GM21576 (cell line): Measurements from ENCODE around the gene ROCK2.
"Not testable (repeated sequence)": the region's sequence is repeated elsewhere in the genome, so short reads cannot be mapped to it uniquely, and the experiment has no call there.

Experiments
- ATAC-seq: cut with Tn5 transposase; IDR thresholded peaks from one replicate; pipeline ENCODE4 v1.9.1; 2021; ENCODE audit warnings: mild to moderate bottlenecking, moderate library complexity; ENCODE audit not compliant: unreplicated experiment

The ROCK2 gene

DNA sequence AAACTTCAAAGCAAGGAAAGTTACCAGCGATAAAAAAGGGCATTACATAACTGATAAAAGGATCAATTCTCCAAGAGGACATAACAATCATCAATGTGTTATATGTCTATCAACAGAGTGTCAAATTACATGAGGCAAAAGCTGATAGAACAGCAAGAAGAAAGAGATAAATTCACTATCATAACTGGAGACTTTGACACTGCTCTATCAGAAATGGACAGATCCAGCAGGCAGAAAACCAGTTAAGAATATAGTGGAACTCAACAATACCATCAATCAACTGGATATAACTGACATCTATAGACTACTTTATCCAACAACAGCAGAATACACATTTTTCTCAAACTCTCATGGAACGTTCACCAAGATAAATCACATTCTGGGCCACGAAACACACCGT is 65.0 kb downstream of the ROCK2 start:
- no peak for ATAC-seq

DNA sequence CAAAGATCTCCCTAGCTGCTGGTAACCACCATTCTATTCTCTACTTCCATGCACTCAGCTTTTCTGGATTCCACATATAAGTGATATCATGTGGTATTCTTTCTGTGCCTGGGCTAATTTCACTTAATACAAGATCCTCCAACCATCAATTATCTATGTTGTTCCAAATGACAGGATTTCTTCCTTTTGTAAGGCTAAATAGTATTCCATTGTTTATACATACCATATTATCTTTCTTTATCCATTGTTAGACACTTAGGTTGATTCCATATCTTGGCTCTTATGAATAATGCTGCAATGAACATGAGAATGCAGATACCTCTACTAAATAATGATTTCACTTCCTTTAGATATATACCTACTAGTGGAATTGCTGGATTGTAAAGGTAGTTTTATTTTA is 66.2 kb downstream of the ROCK2 start:
- no peak for ATAC-seq

DNA sequence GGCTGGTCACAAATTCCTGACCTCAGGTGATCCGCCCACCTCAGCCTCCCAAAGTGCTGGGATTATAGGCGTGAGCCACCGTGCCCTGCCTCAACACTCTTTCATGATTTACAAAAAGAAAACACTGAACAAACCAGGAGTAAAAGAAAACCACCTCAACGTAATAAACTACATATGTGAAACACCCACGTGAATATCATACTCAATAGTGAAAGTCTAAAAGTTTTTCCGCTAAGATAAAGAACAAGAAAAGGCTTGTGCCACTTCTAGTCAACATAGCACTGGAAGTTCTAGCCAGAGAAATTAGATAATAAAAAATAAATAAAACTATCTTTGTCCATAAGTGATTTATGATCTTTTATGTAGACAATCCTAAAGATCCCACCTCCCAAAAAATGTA is 68.5 kb downstream of the ROCK2 start:
- ATAC-seq = no peak

- ATAC-seq = no peak
Observed at GRCh38 chr2:11270891-11271290, 73.5 kb downstream of the ROCK2 start.

DNA sequence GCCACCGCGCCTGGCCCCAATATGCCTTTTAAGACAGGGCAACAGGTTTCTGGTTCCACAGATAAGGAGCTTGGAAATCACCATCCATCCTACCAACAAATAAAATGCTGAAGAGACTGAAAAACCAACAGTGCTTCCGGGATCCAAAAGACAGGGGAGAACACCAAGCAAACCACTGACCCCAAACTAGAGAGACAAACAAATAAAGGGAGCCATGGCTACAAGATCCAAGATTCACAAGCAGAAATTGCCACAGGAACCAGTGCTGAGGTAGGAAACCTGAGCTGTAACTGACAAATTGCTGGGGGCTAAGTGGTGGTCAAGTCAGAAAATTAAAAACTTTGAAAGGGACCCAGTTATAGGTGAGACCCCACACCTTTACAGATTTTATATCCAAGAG is 76.5 kb downstream of the ROCK2 start:
- no peak for ATAC-seq

- no peak for ATAC-seq
Observed at GRCh38 chr2:11264818-11265217, 79.6 kb downstream of the ROCK2 start.

GRCh38 chr2:11264007-11264406 is 80.4 kb downstream of the ROCK2 start:
- ATAC-seq = no peak

DNA sequence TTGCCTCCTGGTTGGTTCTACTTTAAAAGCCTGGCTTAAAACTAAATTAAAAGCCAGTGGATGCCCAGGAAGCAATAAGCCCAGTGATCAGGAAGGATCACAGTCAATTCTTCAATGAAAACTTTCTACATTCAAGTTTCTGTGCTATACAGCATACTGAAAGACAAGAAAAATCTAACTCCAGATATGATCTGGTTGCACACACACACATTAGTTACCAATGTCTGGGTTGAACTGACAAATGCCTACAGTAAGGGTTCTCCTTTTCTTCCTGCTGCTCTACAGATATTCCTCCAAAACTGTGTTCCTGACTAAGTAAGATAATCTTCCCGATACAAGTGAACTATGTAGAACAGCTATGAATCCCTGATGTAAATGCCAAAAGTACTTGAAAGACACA is 81.3 kb downstream of the ROCK2 start:
- no peak for ATAC-seq

GRCh38 chr2:11262438-11262837 is 82.0 kb downstream of the ROCK2 start:
- ATAC-seq = not testable (repeated sequence)

GRCh38 chr2:11261564-11261963 is 82.9 kb downstream of the ROCK2 start:
- not testable (repeated sequence) for ATAC-seq

DNA sequence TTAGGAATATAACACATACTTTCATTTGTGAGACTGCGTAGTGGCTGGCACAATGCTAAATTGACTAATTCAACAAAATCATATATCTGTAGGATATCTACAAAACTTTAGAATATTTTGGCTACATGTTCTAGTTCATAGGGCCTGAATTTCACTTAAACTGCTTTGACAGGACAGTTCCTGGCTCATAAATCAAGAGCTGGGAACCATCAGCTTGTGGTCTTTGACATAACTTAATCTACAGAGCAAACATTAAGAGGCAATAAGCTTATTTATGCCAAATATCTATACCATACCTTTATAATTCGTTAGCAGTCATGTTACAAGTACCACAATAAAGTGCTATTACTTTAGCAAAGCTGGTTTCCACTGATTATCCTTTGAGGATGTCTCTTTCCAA is 83.5 kb downstream of the ROCK2 start:
- no peak for ATAC-seq

DNA sequence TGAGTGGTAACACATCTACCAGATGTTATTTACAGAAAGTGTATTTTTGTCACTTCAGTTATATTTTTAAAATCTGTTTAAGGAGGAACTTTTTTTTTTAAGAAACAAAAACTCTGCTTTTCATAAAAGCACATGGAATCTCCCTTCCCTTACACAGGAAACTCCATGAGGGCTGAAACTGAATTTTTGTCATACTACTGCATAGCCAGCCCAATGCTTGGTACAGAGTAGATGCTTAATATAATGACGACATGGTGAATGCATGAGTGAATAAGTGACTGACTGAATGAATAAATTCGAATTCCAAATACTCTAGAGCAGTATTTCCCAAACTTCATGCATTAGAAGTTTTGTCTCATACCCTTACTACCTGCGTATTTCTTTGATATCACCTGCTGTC is 86.5 kb downstream of the ROCK2 start:
- ATAC-seq = no peak

GRCh38 chr2:11257078-11257477 is 87.4 kb downstream of the ROCK2 start:
- ATAC-seq = no peak

DNA sequence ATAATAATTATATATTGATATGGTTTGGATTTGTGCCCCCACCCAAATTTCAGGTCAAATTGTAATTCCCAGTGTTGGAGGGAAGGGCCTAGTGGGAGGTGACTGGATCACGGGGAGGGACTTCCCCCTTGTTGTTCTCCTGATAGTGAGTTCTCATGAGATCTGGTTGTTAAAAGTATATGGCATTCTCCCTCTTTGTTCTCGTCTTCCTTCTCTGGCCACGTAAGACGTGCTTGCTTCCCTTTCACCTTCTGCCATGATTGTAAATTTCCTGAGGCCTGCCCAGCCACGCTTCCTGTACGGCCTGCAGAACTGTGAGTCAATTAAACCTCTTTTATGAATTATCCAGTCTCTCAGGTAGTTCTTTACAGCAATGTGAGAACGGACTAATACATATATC is 88.3 kb downstream of the ROCK2 start:
- ATAC-seq = no peak

DNA sequence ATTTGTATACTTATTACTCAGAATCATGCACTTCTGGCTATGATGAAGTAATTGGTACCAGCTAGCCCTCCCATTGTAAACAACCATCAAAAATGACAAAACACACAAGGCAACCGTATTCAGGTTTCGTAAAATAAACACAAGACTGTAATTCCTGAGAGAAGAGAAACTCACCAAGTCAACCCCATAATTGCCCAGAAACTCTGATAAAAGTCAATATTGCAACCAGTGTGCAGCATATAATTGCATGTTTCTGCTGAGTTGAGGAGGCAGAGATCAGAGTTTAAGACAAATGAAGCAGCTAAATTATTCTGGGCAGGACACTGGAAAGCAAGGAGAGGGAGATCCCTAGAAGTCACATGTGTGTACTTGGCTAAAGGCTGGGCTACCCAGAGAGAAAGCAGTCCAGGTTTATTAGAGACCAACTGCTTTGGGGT is 90.3 kb downstream of the ROCK2 start:
- no peak for ATAC-seq

GRCh38 chr2:11252458-11252857 is 92.0 kb downstream of the ROCK2 start:
- not testable (repeated sequence) for ATAC-seq

DNA sequence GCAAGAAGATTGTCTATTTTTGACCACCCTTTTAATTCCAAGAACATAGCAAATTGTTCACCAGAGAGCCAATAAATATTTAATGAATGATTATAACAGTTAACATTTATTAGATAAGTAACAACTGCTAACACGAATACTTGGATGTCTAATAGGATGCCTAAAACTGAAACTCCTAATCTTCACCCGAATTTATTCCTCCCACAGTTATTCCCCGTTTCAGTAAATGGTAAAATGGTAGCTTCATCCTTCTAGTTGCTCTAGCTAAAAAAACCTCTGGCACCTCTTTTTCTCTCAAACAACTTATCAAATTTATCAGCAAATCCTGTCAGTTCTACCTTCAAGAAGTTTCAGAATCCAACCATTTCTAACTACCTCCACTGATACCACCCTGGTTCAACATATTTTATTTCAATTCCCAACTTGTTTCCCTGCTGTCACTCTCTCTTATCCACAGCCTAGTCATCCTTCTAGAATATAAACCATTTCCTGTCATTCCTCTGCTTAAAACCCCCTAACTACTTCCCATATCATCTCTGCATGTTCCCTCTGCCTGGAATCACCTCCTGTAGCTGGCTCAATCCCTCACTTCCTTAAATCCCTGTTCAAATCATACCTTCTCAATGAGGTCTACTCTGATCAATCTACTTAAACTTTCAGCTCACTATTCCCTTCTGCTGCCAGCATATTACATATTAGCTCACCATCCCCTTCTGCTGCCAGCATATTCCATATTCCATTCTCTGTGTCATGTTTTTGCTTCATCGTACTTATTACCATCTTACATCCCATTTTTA is 93.8 kb downstream of the ROCK2 start:
- no peak for ATAC-seq

- ATAC-seq = no peak
Observed at GRCh38 chr2:11245322-11245721, 99.1 kb downstream of the ROCK2 start.

DNA sequence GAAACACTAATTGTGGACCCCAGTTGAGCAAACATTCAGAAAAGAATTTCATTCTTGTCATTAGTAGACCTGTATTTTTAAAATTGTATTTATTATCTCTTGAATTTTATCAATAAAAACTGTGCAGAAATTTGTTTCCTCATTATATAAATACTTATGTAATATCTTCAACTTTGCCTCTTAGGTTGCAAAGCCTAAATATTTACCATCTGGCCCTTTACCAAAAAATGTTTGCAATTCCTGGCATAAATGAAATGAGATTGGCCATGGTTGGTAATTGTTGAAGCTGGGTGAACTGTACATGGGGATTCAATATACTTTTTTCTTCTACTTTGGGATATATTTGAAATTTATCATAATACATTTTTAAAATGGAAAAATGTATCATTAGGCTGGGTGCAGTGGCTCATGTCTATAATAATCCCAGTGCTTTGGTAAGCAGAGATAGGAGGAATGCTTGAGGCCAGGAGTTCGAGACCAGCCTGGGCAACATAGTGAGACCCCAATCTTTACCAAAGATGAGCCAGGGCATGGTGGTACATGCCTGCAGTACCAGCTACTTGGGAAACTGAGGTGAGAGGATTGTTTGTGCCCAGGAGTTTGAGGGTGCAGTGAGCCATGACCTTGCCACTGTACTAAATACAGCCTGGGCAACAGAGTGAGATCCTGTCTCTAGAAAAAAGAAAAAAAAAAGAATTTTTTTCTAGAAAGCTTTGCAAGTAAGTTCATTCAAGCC is 100.2 kb downstream of the ROCK2 start:
- ATAC-seq = no peak

- ATAC-seq = no peak
Observed at GRCh38 chr2:11243512-11243911, 100.9 kb downstream of the ROCK2 start.

GRCh38 chr2:11242542-11243174 is 101.8 kb downstream of the ROCK2 start:
- ATAC-seq = no peak
